SKM-1 treated with dmso at 0.1 percent for 144 hours (cell line): Measurements from ENCODE around the gene PARVG.
"Not testable (repeated sequence)": the region's sequence is repeated elsewhere in the genome, so short reads cannot be mapped to it uniquely, and the experiment has no call there.

Source experiments
- DNase-seq: peaks from one replicate; lab custom pipeline; 2025; ENCODE audit not compliant: unreplicated experiment; lab: John Stamatoyannopoulos, UW

The PARVG gene

DNA sequence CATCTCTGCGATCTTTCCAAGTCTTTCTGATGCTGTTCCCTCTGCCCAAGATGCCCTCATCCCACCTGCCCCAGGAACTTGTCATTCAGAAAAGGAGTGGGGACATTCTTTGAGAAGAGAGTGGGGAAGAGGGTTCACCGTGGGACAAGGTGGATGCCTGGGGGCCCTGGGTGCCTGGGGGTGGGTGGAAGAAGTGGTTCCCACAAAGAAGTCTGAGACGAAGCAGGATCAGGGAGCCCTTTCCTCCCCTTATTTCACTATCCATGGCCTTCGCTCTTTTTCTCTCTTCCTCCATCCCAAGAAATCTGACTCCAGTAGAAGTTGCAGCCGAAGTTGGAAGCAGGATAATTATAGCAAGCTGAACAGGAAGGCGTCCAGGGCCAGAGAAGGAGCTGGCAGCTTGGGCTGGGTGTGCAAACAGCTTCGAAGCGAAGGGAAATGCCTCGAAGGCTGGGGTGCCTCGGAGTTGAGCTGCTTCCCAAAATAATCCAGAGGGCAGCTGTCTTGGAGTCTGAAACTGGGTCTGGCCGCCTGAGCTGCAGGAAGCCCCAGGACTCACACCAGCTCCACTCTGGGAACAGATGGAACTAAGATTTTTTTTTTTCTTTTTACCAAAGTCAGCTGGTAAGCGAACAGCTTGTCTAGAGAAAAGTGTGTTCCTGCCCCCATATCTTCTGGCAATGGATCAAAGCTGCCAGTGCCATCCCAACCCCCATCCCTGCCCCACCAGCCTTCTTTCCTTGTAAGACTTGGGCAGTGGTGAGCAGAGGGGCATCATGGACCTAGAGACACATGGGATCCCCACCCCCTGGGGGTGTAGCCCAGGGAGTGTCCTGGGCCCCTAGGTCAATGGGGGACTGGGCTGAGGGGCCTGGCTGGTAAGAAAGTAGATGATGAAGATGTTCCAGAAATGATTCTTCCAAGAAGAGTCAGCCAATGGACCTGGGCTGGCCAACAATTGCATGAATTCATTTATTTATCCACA, 31.5 kb downstream of the PARVG start:
- DNase-seq = no peak

DNA sequence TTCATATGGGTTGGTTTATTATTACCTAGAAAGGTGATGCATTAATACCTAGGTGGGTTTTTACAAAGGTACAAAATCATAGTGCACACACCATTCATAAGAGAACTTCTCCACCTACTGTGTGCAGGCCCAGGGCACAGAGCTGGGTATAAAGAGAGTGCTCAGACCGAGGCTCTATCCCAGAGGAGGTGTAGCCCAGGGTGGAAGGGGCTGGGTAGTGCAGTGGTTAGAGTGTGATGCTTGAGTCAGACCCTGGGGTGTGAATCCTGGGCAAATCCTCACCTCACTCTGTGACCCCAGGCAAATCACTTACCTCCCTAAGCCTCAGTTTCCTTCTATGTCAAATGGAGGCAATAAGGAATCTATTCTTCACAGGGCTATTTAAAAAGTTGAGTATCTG, 32.2 kb downstream of the PARVG start:
- DNase-seq = no peak

DNA sequence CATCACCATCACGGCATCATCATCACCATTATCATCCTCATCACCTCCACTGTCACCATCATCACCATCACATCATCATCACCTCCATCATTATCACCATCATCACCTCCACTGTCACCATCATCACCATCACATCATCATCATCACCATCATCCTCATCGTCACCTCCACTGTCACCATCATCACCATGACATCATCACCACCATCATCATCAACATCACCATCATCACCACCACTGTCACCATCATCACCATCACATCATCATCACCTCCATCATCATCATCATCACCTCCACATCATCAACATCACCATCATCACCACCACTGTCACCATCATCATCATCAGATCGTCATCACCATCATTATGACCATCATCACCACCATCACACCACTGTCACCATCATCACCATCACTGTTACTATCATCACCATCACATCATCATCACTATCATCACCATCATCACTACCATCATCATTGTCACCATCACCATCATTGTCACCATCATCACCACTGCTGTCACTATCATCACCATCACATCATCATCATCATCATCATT, 32.8 kb downstream of the PARVG start:
- DNase-seq = no peak

DNA sequence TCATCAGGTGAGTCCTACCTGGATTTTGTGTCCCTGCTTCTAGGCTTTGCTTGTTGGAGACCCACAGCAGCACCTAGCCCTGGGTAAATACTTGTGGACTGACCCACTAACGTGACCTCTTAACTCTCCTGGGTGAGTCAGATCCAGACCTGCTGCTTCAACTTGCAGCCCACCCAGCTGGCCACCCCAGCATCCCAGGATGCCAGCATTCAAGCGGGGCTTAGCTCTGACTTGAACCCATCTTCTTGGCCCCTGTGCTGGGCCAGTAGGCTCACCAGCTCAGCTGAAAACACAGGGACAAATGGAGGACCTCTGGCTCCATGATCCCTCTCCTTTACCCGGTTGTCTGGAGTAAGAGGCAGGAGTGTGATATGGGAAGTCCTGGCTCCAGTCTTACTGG, 33.5 kb downstream of the PARVG start:
- DNase-seq = no peak

DNA sequence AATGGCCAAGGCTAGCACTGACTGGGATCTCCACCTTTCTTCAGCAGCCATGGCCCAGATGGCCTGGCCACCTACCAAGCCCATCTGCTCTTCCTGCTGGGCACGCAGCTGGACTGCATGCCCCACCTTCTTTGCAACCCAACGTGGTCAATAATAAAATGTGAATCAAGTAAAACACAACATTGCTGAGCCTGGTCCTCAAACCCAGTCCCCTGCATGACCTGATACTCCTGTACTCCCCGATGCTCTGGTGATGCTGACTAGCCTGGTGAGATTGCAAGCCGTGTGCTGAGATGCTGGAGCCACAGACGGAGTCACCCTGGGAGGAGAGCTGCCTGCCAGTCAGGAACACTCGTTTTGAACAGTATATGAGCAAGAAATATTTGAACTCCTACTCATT, 34.0 kb downstream of the PARVG start:
- no peak for DNase-seq

DNA sequence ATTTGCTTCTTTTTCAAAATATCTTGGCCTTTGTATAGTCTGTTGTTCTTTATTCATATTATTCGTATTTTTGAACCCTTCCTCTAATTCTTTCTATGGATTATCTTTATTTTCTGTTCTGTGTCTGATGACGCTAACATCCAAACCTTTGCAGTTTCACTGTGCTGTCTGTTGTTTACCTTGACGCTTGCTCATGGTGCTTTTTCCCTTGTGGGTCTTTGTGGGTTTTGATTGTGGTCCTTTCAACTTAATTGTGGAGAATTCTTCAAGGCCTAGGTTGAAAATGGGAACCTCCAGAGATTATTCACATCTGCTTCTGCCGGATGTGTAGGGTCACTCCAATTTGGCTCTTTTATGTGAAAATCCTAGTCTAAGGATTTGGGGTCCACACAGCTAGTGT, 34.6 kb downstream of the PARVG start:
- no peak for DNase-seq

DNA sequence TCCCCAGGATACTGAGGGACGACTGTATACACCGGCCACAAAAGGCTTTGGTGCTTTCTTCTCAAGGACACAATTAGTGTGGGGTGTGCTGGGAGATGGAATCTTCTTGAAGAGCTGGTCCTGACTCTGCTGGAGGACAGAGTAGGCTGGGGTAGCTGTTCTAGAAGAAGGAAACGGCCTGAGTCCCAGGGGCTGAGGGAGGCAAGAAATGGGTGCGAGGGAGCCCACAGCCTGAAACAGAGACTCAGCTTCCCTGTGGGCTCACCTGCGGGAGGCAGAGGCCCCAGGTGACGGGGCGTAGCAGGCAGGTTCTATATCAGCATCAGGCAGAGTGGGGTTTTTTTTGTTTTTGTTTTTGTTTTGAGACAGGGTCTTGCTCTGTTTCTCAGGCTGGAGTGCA, 36.6 kb downstream of the PARVG start:
- DNase-seq = no peak

DNA sequence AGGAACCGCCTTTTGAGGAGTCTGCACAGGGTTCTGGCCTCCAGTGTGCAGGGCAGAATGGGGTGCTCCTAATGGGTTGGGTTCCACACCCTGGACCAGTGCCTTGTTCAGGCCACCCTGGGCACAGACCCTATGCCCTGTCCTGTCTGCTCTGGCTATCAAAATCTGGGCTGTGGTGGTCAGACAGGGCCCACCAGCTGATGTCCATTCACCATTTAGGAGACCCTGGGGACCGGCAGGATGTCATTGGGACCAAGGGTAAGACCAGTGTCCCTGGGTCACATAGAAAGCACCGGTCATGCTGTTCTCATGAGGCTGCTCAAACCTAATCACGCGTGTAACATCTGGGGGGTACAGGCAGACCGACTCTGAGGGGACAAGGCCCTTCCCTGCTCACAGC, 37.3 kb downstream of the PARVG start:
- DNase-seq = no peak

DNA sequence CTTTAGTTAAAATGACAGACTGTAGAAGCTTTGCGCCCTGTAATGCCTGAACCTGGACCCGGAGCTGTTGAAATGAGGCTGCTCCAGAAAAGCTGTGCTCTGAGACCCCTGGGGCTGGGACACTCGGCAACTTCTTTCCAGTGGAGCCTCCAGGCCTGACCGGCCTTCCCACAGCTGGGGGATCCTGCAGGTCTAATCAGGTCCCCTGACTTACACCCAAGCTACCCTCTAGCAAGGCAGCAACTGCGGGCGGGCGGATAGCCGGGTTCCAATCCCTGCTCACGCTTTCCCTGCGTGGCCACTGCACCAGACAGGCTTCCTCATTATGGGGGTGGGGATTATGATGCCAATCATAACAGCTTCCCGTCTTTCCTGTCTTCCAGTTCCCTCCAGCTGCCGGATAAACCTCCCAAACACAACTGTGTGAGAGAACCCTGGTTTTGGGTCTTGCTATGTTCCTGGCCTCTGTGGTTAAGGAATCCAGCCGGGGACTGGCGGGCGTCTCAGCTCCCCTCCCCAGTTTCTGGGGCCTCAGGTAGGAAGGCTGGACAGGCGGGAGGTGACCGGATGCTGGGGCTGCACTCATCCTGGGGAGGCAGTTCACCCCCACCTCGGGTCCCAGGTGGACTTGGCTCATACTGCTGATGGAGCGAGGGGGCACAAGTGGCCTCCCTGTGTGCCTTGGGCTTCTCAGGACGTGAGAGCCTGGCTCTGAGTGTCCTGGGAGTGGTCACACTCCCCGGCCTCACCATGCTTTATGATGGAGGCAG, 38.6 kb downstream of the PARVG start:
- DNase-seq = no peak

DNA sequence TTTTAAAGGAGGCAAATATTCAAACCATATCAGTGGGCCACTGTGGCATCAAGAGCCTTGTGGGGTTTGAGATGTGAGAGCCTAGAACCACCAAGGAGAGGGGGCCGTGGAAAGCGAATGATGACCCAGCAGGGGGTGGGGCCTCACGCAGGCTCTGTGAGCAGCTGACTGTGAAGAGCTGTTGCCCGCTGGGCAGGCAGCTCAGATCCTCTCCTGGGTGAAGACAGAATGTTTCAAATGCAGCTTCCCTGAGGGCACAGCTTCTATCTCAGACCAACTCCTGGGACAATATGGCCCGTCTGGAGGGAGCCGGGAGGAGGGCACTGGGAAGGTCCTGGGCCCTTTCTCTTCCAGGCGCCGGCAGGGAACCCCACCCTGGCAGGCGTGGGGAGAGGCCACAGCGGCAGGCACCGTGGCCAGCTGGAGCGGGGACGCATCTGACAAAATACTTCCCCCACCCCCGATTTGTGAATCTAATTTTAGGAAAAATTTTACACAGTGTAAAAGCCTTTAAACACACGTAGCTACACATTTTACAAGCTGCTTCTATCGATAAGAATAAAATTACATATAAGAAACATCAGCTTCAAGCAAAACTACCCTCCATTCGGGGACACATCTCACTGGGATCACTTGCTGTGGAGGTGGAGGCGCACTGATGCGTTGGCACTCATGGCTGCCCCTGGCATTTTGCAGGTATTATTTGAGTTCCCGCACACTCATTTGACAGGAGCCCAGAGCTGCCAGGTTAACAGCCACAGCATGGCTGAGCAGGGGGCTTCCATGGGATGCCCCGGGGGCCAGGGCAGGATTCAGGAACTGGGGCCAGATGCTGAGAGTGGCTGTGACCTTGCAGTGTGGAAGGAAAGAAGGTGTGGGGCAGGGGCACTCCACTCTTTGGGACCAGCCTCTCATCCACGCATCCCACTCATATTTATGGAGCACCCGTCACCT, 40.3 kb downstream of the PARVG start:
- no peak for DNase-seq

DNA sequence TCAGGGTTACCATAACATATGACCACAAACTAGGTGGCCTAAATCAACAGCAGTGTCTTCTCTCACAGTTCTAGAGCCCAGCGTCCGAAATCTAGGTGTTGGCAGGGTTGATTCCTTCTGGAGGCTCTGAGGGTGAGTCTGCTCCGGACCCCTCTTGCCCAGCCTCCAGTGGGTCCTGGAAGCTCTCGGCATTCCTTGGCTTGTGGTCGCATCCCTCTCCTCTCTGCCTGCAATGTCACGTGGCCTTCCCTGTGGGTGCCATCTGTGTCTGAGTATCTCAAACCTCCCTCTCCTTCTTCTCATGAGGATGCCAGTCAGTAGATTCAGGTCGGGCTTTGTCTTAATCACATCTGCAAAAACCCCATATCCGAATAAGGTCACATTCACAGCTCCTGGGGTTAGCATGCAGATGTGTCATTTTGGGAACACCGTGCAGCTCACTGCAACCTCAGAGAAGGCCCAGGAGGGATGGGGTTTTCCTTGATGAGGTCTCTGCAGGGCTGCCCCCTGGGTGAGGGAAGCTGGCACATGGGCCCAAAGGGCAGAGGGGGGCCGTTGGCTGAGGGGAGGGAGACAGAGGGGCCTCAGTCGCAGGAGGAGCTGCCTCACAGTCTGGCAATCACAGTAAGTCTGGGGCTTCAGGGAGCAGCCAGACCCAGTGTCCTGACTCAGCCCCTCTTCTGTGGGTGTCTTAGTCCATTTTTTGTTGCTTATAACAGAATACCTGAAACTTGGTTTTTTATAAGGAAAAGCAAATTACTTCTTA, 41.2 kb downstream of the PARVG start:
- DNase-seq = no peak

DNA sequence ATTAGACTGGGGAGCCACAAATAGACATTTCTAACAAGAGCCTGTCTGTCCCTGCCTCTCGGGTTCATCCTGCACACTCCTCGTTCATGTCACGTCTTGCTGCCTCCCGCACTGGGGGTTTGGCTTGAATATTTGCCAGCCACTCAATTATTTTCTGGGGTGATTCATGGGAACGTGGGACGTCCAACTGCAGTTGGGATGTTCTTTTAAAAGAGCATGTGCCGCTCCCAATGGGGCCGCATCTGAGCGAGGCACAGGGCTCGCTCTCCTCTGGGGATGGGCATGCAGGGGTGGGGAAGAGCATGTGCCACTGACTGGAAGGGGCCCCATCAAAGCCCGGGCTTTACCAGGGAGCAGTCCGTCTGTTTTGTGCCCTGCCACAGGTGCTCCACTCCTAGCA, 43.4 kb downstream of the PARVG start:
- no peak for DNase-seq

DNA sequence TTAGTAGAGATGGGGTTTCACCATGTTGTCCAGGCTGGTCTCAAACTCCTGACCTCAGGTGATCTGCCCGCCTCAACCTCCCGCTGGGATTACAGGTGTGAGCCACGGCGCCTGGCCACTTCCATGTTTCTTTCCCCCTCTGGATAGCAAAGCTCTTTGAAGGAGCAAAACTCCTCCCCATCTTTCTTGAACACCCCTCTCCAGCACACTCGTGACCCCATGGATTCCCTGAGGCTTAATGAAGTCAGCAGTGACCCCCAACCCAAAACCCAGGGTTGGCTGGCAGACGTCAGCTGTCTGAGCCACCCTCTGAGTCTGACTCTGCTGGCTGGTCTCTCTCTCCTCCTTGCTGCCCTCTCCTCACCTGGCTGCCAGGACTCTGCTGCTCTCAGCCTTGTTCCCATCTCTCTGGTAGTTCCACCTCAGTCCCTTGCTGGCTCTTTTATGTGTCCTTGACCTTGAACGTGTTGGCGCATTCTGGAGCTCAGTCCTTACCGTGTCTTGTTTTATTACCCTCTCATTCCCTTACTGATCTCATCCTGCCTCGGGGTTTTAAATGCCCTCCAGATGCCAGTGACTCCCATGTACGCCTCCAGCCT, 44.5 kb downstream of the PARVG start:
- DNase-seq = no peak

DNA sequence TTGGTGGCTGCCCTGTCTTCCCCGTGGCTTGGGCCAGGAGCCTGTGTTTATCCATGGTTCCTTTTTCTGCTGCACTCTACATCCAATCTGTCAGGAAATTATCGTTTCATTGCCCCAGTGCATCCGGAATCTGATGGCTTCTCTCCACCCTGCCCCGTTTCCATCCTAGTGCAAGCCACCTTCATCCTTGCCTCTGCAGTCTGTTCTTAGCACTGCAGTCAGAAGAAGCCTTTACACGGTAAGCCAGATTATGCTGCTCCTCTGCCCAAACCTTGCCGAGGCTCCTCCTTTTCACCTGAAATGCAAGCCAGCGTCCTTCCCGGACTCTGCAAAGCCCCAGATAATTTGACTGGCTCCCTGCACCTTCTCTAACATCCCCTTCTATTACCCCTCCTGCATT, 45.1 kb downstream of the PARVG start:
- no peak for DNase-seq

DNA sequence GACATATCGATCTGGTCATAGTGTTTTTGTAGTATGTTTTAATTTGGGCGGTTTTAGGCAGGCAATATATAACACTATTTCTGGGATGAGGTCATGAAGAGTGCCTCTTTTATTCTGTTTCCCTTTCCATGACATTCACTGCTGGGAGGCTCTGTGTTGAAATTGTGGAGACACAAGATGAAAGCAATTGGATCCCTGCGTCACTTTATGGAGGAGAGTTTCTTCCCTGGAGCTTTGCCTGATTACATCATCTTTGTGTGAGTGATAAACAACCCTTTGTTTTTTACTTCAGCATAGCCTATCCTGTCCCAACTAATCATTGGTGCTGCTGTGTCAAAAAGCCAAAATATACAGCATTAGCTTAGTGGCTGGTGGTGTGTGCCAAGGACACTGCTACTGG, 48.6 kb downstream of the PARVG start:
- no peak for DNase-seq

DNA sequence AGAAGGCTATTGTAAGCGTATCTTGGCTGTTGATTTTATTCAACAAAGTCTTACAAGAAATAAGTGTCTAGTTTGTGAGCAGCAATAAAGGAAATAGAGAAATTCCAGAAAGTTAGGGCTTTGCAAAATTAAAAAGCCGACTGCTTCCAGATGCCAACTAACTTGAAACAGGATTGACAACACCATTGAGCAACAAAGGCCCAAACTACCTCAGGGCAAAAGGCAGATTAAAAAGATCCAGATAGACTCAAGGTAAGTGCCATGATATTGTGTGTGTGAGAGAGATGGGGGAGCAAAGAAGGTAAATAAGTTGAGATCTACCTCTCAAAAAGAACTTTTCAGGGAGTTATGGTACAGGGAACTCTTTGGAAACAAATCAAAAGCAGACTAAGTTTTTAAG, 49.1 kb downstream of the PARVG start:
- DNase-seq = no peak

DNA sequence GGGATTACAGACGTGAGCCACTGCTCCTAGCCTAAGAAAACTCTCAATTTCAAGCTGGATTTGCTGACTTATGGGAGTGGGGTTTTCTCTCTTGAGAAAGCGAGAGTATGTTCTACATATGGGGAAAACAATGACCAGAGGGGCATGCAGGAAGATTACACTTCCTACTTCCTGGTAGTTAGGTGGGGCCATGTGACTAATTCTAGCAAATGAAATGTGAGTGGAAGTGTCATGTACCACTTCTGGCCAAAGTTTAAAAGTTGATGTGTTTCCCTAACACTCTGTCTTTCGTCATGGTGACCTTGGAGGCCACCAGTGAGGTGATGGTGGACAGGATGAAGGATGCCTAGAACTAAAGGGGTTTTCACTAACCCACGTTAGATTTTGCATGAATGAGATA, 50.5 kb downstream of the PARVG start:
- no peak for DNase-seq

DNA sequence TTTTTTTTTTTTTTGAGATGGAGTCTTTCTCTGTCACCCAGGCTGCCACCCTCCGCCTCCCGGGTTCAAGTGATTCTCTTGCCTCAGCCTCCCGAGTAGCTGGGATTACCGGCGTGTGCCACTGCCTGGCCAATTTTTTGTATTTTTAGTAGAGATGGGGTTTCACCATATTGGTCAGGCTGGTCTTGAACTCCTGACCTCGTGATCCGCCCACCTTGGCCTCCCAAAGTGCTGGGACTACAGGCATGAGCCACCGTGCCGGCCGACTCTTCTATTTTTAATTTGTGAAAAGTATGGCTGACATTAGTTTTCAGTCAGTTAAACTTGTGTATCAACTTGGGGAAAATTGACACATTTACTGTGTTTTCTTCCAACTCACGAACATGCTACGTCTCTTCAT, 53.6 kb downstream of the PARVG start:
- DNase-seq = not testable (repeated sequence)

DNA sequence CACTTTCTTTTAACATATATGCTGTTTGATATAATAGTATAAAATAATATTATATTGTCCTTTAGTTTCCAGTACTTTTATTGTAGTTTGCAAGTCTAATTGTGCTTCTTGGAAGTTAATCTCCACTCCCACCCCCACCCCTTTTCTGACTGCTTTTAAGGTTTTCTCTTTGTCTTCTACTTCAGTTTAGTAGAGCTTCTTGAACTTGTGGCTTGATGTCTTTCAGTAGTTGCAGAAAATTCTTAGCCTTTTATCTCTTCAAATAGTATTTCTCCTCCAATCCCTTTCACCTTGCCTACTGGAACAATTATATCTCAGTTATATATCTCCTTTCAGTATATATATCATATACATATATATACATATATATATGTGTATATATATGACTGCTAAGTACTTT, 56.6 kb downstream of the PARVG start:
- no peak for DNase-seq

DNA sequence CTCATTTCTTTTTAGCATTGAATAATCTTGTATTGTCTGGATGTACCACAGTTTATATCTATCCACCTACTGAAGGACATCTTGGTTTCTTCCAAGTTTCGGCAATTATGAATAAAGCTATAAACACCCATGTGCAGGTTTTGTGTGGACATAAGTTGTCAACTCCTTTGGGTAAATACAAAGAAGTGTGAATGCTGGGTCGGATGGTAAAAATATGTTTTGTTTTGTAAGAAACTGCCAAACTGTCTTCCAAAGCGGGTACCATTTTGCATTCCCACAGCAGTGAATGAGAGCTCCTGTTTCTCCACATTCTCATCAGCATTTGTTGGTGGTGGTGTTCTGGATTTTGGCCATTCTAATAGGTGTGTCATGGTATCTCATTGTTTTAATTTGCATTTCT, 60.4 kb downstream of the PARVG start:
- not testable (repeated sequence) for DNase-seq
